ENCODE measurements around the gene HRH2.

- no peak for TF ChIP-seq POLR2A (IDR thresholded peaks at IDR 0.05; ENCODE audit: low read depth, low read length)
- no peak for TF ChIP-seq POLR2AphosphoS5 (IDR thresholded peaks at IDR 0.05; ENCODE audit: low read depth, low read length)
These were observed 28.5 kb downstream of the HRH2 start for GRCh38 chr5:175686396-175686795.
